A549 (cell line): Measurements from ENCODE around the gene NRXN3. TPM values are rescaled to one million over a fixed set of nuclear protein-coding genes. Genes with fewer than 3 reads are reported as not detected.

ENCODE experiments used
- ATAC-seq, 2 experiments: fragments of 200-7000 bp in 1 of 2; fragments of >200 bp in 1 of 2; cut with Nextera tagmentation in 1 of 2; cut with Tn5 transposase in 1 of 2; 3 replicates each; pipeline versions ENCODE4 v1.8.0 to v1.9.1; 2018 to 2020; ENCODE audit warnings: mild to moderate bottlenecking in 1 of 2, moderate library complexity in 1 of 2
- CTCF ChIA-PET: fragments of 300-600 bp; sonication (Branson Sonifier 250); formaldehyde crosslinking; extraction: SDS; loops from one replicate; lab custom pipeline; 2021; ENCODE audit warnings: antibody characterized with exemption, inconsistent platforms; lab: Yijun Ruan, JAX
- POLR2A ChIA-PET: fragments of 350-600 bp; formaldehyde crosslinking; extraction: SDS; loops from one replicate; lab custom pipeline; 2021; ENCODE audit warnings: antibody characterized with exemption, inconsistent platforms; lab: Yijun Ruan, JAX
- DNase-seq, 2 experiments: peaks; one replicate each; pipeline versions ENCODE4 v3.0.0 to v3.0.0-alpha.2; 2011 to 2016; ENCODE audit warnings: low read depth in 1 of 2, low spot score in 1 of 2
- FAIRE-seq: peaks from 2 replicates; lab custom pipeline; 2011; peaks lifted over from hg19 to GRCh38; lab: Jason Lieb, UNC
- H3K27ac ChIP-seq, 2 experiments: fragments of >200 bp; sonication (Bioruptor Twin); formaldehyde crosslinking; 3 replicates each; pipeline ENCODE4 v1.5.1; 2016 to 2017
- H3K4me1 ChIP-seq: fragments of >200 bp; sonication (Bioruptor Twin); formaldehyde crosslinking; 3 replicates; pipeline ENCODE4 v1.6.1; 2016
- H3K4me2 ChIP-seq: fragments of >200 bp; sonication (Bioruptor Twin); formaldehyde crosslinking; 3 replicates; pipeline ENCODE4 v1.6.1; 2016
- H3K4me3 ChIP-seq: fragments of >200 bp; sonication (Bioruptor Twin); formaldehyde crosslinking; 3 replicates; pipeline ENCODE4 v1.5.1; 2016
- H3K9me3 ChIP-seq: fragments of >200 bp; sonication (Bioruptor Twin); formaldehyde crosslinking; 3 replicates; pipeline ENCODE4 v1.6.1; 2016
- ATOH8 ChIP-seq: fragments of 250-450 bp; sonication (Bioruptor Pico); IDR thresholded peaks from 2 replicates; pipeline ENCODE4 v1.5.0; 2020; ENCODE audit warnings: low read depth, mild to moderate bottlenecking, moderate library complexity
- BCL3 ChIP-seq: fragments of >200 bp; sonication (Bioruptor Twin); formaldehyde crosslinking; IDR thresholded peaks from 3 replicates; pipeline ENCODE4 v1.6.1; 2016
- CHD2 ChIP-seq: fragments of 150-350 bp; IDR thresholded peaks from 2 replicates; pipeline ENCODE4 v1.6.1; 2014; ENCODE audit warnings: low read length; ENCODE audit not compliant: partially characterized antibody
- EHF ChIP-seq: fragments of 250-450 bp; sonication (Bioruptor Pico); IDR thresholded peaks from 2 replicates; pipeline ENCODE4 v1.5.0; 2020; ENCODE audit warnings: mild to moderate bottlenecking
- EHMT2 ChIP-seq: fragments of 200-600 bp; sonication (generic); IDR thresholded peaks from 2 replicates; pipeline ENCODE4 v1.6.1; 2016; ENCODE audit warnings: antibody characterized with exemption, low read depth, mild to moderate bottlenecking, moderate library complexity
- ELK1 ChIP-seq: fragments of 150-350 bp; IDR thresholded peaks from 2 replicates; pipeline ENCODE4 v1.6.1; 2014; ENCODE audit warnings: low read depth, mild to moderate bottlenecking, low read length
- FOSB ChIP-seq: fragments of 250-450 bp; sonication (Bioruptor Pico); IDR thresholded peaks from 2 replicates; pipeline ENCODE4 v1.5.0; 2020; ENCODE audit warnings: mild to moderate bottlenecking, moderate library complexity
- GATA3 ChIP-seq: IDR thresholded peaks from 2 replicates; pipeline ENCODE4 v1.6.1; 2012; ENCODE audit warnings: borderline replicate concordance
- HDAC2 ChIP-seq: fragments of 200-600 bp; sonication (generic); IDR thresholded peaks from 2 replicates; pipeline ENCODE4 v1.6.1; 2016
- HMGXB4 ChIP-seq: fragments of 250-450 bp; sonication (Bioruptor Pico); IDR thresholded peaks from 2 replicates; pipeline ENCODE4 v1.5.0; 2021; ENCODE audit warnings: mild to moderate bottlenecking, moderate library complexity, borderline replicate concordance
- HOXA7 ChIP-seq: fragments of 250-450 bp; sonication (Bioruptor Pico); IDR thresholded peaks from 2 replicates; pipeline ENCODE4 v1.5.0; 2020; ENCODE audit warnings: mild to moderate bottlenecking, moderate library complexity
- HOXB13 ChIP-seq: fragments of 250-450 bp; sonication (Bioruptor Pico); IDR thresholded peaks from 2 replicates; pipeline ENCODE4 v1.5.0; 2020; ENCODE audit warnings: low read depth, mild to moderate bottlenecking, moderate library complexity
- HOXB5 ChIP-seq: fragments of 250-450 bp; sonication (Bioruptor Pico); IDR thresholded peaks from 2 replicates; pipeline ENCODE4 v1.5.0; 2020; ENCODE audit warnings: mild to moderate bottlenecking, moderate library complexity
- JUN ChIP-seq, 2 experiments: fragments of >200 bp; sonication (Bioruptor Twin); formaldehyde crosslinking; IDR thresholded peaks; 2 replicates in 1 of 2; 3 replicates in 1 of 2; pipeline ENCODE4 v1.6.1; 2016 to 2017
- KDM1A ChIP-seq: fragments of 200-600 bp; sonication (generic); IDR thresholded peaks from 2 replicates; pipeline ENCODE4 v1.6.1; 2016; ENCODE audit warnings: low read depth, mild to moderate bottlenecking
- KDM5A ChIP-seq: fragments of 200-600 bp; sonication (generic); IDR thresholded peaks from 2 replicates; pipeline ENCODE4 v1.6.1; 2016; ENCODE audit warnings: antibody characterized with exemption, mild to moderate bottlenecking
- PBX3 ChIP-seq: IDR thresholded peaks from 2 replicates; pipeline ENCODE4 v1.6.1; 2012
- POLR2A ChIP-seq: IDR thresholded peaks from 2 replicates; pipeline ENCODE4 v1.6.1; 2012; ENCODE audit warnings: mild to moderate bottlenecking, low read length
- POLR2AphosphoS2 ChIP-seq: conservative IDR thresholded peaks from 2 replicates; pipeline ENCODE4 v1.6.1; 2012; ENCODE audit warnings: low read length, improper control_type of control experiment, inconsistent platforms
- RAD21 ChIP-seq, 2 experiments: fragments of >200 bp in 1 of 2; sonication (Bioruptor Twin) in 1 of 2; formaldehyde crosslinking in 1 of 2; IDR thresholded peaks in 1 of 2; conservative IDR thresholded peaks in 1 of 2; 2 replicates in 1 of 2; 3 replicates in 1 of 2; pipeline ENCODE4 v1.6.1; 2012 to 2018; ENCODE audit warnings: inconsistent platforms in 1 of 2
- RARB ChIP-seq: fragments of 250-450 bp; sonication (Bioruptor Pico); IDR thresholded peaks from 2 replicates; pipeline ENCODE4 v1.8.0; 2021; ENCODE audit warnings: mild to moderate bottlenecking, moderate library complexity
- REST ChIP-seq: fragments of 200-600 bp; sonication (generic); IDR thresholded peaks from 2 replicates; pipeline ENCODE4 v1.6.1; 2016; ENCODE audit warnings: antibody characterized with exemption, mild to moderate bottlenecking, moderate library complexity
- RNF2 ChIP-seq: fragments of 200-600 bp; sonication (generic); IDR thresholded peaks from 2 replicates; pipeline ENCODE4 v1.6.1; 2016; ENCODE audit warnings: low read depth, mild to moderate bottlenecking, antibody characterized with exemption, moderate library complexity, borderline replicate concordance
- SMC3 ChIP-seq: fragments of >200 bp; sonication (Bioruptor Twin); formaldehyde crosslinking; IDR thresholded peaks from 3 replicates; pipeline ENCODE4 v1.6.1; 2018; ENCODE audit warnings: inconsistent platforms
- ZSCAN20 ChIP-seq: fragments of 250-450 bp; sonication (Bioruptor Pico); IDR thresholded peaks from 2 replicates; pipeline ENCODE4 v1.8.0; 2022; ENCODE audit warnings: mild to moderate bottlenecking, moderate library complexity
- WGBS: methylation state at CpG from one replicate; pipeline ENCODE4 v1.1.6; 2017; ENCODE audit errors: missing lambda C conversion rate; 5-methylcytosine and 5-hydroxymethylcytosine counted together
- polyA plus RNA-seq, 4 experiments: library from polyadenylated mRNA; depleted of rRNA in 3 of 4; stranded (reverse); fragments of >200 nt; fragmentation: RNase III in 1 of 4; extraction: RNeasy Plus Mini Kit Qiagen cat#74134 plus additional on column Dnase treatment in 1 of 4; gene quantifications; 2 replicates in 3 of 4; 3 replicates in 1 of 4; pipeline ENCODE4 v1.2.3, GENCODE V29; 2011 to 2017

The NRXN3 gene
- polyA plus RNA-seq, 2 of the 4 experiments (the other 2 are of a cell fraction): 0.62 to 2.3 TPM

- no peak for TF ChIP-seq HMGXB4 (CRISPR knock-in tag)
- no peak for TF ChIP-seq KDM5A
- no peak for TF ChIP-seq HOXB5
- TF ChIP-seq HOXA7 (CRISPR knock-in tag): no peak
- TF ChIP-seq BCL3: no peak
- TF ChIP-seq ZSCAN20: no peak
- TF ChIP-seq PBX3: no peak
- no peak for TF ChIP-seq POLR2A
- no peak for TF ChIP-seq POLR2AphosphoS2
- TF ChIP-seq EHMT2: no peak
- TF ChIP-seq KDM1A: no peak
- TF ChIP-seq HDAC2: no peak
- no peak for TF ChIP-seq CHD2
- no peak for TF ChIP-seq ATOH8 (CRISPR knock-in tag)
- no peak for TF ChIP-seq ELK1
- no peak for TF ChIP-seq JUN (IDR thresholded peaks at IDR 0.05)
- TF ChIP-seq RARB (CRISPR knock-in tag): no peak
- TF ChIP-seq GATA3: no peak
- TF ChIP-seq FOSB (CRISPR knock-in tag): no peak
- CTCF ChIA-PET: no interaction called here
- Histone ChIP-seq H3K4me3 (no peak overlapping the region), H3K4me1 (no peaks in the 10 kb centered on the region), H3K9me3 (no peaks in the 10 kb centered on the region), H3K27ac (no peak overlapping the region), H3K4me2 (no peak overlapping the region)
- FAIRE-seq: no peak
- WGBS: 0% methylated on average over 3 of the region's 3 CpGs
- no peak for ATAC-seq
- DNase-seq: no peak
- POLR2A ChIA-PET: no interaction called here
These were observed 1016.4 kb downstream of the NRXN3 start for GRCh38 chr14:79186523-79186922.

- POLR2A ChIA-PET: no interaction called here
- no peak for TF ChIP-seq RNF2
- TF ChIP-seq RAD21 (conservative IDR thresholded peaks at IDR 0.05 in 1 of 2, IDR thresholded peaks at IDR 0.05 in 1 of 2): no peak
- TF ChIP-seq HOXB13 (CRISPR knock-in tag): no peak
- no peak for TF ChIP-seq EHF
- TF ChIP-seq HMGXB4 (CRISPR knock-in tag): no peak
- TF ChIP-seq SMC3: no peak
- TF ChIP-seq REST: no peak
- no peak for TF ChIP-seq POLR2A
These were observed 1023.7 kb downstream of the NRXN3 start for GRCh38 chr14:79193689-79194477.

More at GRCh38 chr14:79193689-79194477, 1023.7 kb downstream of the NRXN3 start:
- Histone ChIP-seq H3K27ac (no peak overlapping the region), H3K9me3 (no peaks in the 10 kb centered on the region), H3K4me1 (no peaks in the 10 kb centered on the region), H3K4me2 (no peak overlapping the region), H3K4me3 (no peak overlapping the region)
- no peak for FAIRE-seq
- no peak for ATAC-seq
- CTCF ChIA-PET: interaction anchor here (0.7 kb wide), 1 partner anchor 1450 kb away, joined by 3 read pairs; no protein-coding TSS in a partner anchor
- WGBS: 5% methylated on average over 5 of the region's 5 CpGs
- DNase-seq: no peak
